Measurements from ENCODE around the gene EPS8L3. TPM values are rescaled to one million over a fixed set of nuclear protein-coding genes. Genes with fewer than 3 reads are reported as not detected.

The EPS8L3 gene
- total RNA-seq, 1 experiment from 2014 or later = not detected

Other genes with a start within 250 kb of the EPS8L3 start
- not detected in 2 replicates for gene GPR61, start 224.1 kb downstream of the EPS8L3 start, total RNA-seq (2014; rRNA removed; shearing (Covaris generic); ENCODE audit: low replicate concordance)
- gene GNAI3, start 215.3 kb downstream of the EPS8L3 start, total RNA-seq (2014; rRNA removed; shearing (Covaris generic); ENCODE audit: low replicate concordance) = 7.6 and 12.6 TPM in 2 replicates
- gene GNAT2, start 144.3 kb downstream of the EPS8L3 start, total RNA-seq (2014; rRNA removed; shearing (Covaris generic); ENCODE audit: low replicate concordance) = not detected in 2 replicates
- 72.3 and 131 TPM in 2 replicates for gene AMPD2, start 144.1 kb downstream of the EPS8L3 start, total RNA-seq (2014; rRNA removed; shearing (Covaris generic); ENCODE audit: low replicate concordance)
- gene GSTM4, start 107.8 kb downstream of the EPS8L3 start, total RNA-seq (2014; rRNA removed; shearing (Covaris generic); ENCODE audit: low replicate concordance) = 7.7 and 10.0 TPM in 2 replicates
- 6.2 and 7.3 TPM in 2 replicates for gene GSTM2, start 95.9 kb downstream of the EPS8L3 start, total RNA-seq (2014; rRNA removed; shearing (Covaris generic); ENCODE audit: low replicate concordance)
- 8.5 and 14.4 TPM in 2 replicates for gene GSTM1, start 76.1 kb downstream of the EPS8L3 start, total RNA-seq (2014; rRNA removed; shearing (Covaris generic); ENCODE audit: low replicate concordance)
- not detected in 2 replicates for gene GSTM5, start 51.7 kb downstream of the EPS8L3 start, total RNA-seq (2014; rRNA removed; shearing (Covaris generic); ENCODE audit: low replicate concordance)
- gene GSTM3, start 22.9 kb downstream of the EPS8L3 start, total RNA-seq (2014; rRNA removed; shearing (Covaris generic); ENCODE audit: low replicate concordance) = not detected in 2 replicates
- gene CSF1, start 146.9 kb upstream of the EPS8L3 start, total RNA-seq (2014; rRNA removed; shearing (Covaris generic); ENCODE audit: low replicate concordance) = 0.07 and 0.29 TPM in 2 replicates
- 29.5 and 34.0 TPM in 2 replicates for gene AHCYL1, start 220.8 kb upstream of the EPS8L3 start, total RNA-seq (2014; rRNA removed; shearing (Covaris generic); ENCODE audit: low replicate concordance)